ENCODE results near the gene CROCC2. TPM values are rescaled to one million over a fixed set of nuclear protein-coding genes. Genes with fewer than 3 reads are reported as not detected.

Gene CROCC2
- polyA plus RNA-seq, 1 of the 3 experiments (the other 2 are of a cell fraction) = not detected

DNA sequence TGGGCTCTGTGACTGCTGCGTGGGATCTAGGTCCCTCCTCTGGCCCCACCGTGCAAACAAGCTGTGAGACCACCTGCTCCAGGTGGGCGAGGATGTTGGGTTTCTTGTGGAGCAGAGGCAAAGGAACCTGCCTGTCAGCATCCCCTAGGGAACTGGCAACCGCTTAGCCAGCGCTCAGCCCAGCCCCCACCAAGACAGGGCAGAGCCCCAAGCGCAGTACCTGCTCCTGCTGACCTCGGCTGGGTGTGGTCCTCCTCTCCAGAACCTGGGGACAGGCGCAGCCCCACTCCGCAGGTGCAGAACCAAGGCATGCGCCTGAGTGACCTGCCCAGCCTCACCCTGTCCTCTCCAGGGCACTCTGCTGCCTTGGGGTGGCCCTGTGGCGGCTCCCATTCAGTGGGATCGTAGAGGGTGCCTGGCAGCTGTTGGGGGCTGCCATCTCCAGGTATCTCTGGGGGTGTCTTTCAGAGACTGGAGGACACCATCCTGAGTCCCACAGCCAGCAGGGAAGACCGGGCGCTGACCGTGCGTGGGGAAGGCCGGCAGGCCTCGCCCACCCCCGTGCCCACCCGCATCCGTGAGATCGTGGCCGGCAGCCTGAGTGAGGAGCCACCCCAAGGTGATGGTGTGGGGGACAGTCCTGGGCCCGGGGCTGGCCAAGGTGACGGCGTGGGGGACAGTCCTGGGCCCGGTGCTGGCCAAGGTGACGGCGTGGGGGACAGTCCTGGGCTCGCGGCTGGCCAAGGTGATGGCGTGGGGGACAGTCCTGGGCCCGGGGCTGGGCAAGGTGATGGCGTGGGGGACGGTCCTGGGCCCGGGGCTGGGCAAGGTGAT is 12.3 kb downstream of the CROCC2 start:
- Histone ChIP-seq H3K27me3 (ENCODE audit: insufficient read depth) (no peaks in the 10 kb centered on the region), H4K20me1 (ENCODE audit: insufficient read depth) (no peaks in the 10 kb centered on the region), H3K36me3 (replicated peaks in 1 of 2; ENCODE audit: control insufficient read depth in 1 of 2, insufficient read depth in 2 of 2, low read length in 1 of 2) (no peaks in the 10 kb centered on the region), H3K9me3 (no peaks in the 10 kb centered on the region), H3K27ac (ENCODE audit: low read depth in 2 of 2, low read length in 1 of 2) (no peak overlapping the region; a peak in 1 of 4 replicates), H3K4me1 (ENCODE audit: control insufficient read depth in 1 of 2, insufficient read depth in 2 of 2, low read depth in 1 of 2, low read length in 1 of 2) (peaks cover 7 to 48% of the 10 kb centered on the region in 2 experiments; a peak in 2 of 4 replicates), H3K79me2 (ENCODE audit: insufficient read depth) (no peaks in the 10 kb centered on the region), H2AFZ (ENCODE audit: low read depth) (no peak overlapping the region), H3K4me3 (ENCODE audit: low read depth in 2 of 2, low read length in 1 of 2) (no peak overlapping the region), H3K9me2 (no peaks in the 10 kb centered on the region), H3K4me2 (no peak overlapping the region), H3F3A (replicated peaks; ENCODE audit: insufficient read depth) (no peaks in the 10 kb centered on the region), H3K9ac (no peak overlapping the region)
- POLR2A ChIA-PET = no interaction called here
- peak; percentile 18 for DNase-seq
- 97% methylated on average over 10 of the region's 36 CpGs for WGBS (ENCODE audit: low lambda C conversion rate)
- CTCF ChIA-PET = interaction anchor here (0.6 to 3.1 kb wide), 3 partner anchors 67 to 160 kb away, joined by 4 to 13 read pairs (median 6); no protein-coding TSS in a partner anchor
- TF ChIP-seq TCF12 (IDR thresholded peaks at IDR 0.05) (no peak), ELF1 (IDR thresholded peaks at IDR 0.05) (no peak), RFX5 (IDR thresholded peaks at IDR 0.05; ENCODE audit: low read length) (no peak), YY1 (IDR thresholded peaks at IDR 0.05; ENCODE audit: low read depth) (no peak), NFIC (IDR thresholded peaks at IDR 0.05; ENCODE audit: borderline replicate concordance) (no peak), CHD2 (IDR thresholded peaks at IDR 0.05; ENCODE audit: low read length, partially characterized antibody) (no peak), MXI1 (IDR thresholded peaks at IDR 0.05; ENCODE audit: low read depth, low read length) (no peak), FOSL2 (IDR thresholded peaks at IDR 0.05; ENCODE audit: borderline replicate concordance, low read depth) (no peak), RAD21 (IDR thresholded peaks at IDR 0.05; ENCODE audit: low read length) (no peak), FOXJ3 (CRISPR knock-in tag; IDR thresholded peaks at IDR 0.05) (no peak), EP300 (IDR thresholded peaks at IDR 0.05; ENCODE audit: borderline replicate concordance in 1 of 2, low read depth in 1 of 2, low read length in 1 of 2) (no peak)
- TF ChIP-seq, protein P1, sequence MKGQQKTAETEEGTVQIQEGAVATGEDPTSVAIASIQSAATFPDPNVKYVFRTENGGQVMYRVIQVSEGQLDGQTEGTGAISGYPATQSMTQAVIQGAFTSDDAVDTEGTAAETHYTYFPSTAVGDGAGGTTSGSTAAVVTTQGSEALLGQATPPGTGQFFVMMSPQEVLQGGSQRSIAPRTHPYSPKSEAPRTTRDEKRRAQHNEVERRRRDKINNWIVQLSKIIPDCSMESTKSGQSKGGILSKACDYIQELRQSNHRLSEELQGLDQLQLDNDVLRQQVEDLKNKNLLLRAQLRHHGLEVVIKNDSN (IDR thresholded peaks at IDR 0.05; ENCODE audit: borderline replicate concordance, low read depth) = no peak
- TF ChIP-seq, protein P2, sequence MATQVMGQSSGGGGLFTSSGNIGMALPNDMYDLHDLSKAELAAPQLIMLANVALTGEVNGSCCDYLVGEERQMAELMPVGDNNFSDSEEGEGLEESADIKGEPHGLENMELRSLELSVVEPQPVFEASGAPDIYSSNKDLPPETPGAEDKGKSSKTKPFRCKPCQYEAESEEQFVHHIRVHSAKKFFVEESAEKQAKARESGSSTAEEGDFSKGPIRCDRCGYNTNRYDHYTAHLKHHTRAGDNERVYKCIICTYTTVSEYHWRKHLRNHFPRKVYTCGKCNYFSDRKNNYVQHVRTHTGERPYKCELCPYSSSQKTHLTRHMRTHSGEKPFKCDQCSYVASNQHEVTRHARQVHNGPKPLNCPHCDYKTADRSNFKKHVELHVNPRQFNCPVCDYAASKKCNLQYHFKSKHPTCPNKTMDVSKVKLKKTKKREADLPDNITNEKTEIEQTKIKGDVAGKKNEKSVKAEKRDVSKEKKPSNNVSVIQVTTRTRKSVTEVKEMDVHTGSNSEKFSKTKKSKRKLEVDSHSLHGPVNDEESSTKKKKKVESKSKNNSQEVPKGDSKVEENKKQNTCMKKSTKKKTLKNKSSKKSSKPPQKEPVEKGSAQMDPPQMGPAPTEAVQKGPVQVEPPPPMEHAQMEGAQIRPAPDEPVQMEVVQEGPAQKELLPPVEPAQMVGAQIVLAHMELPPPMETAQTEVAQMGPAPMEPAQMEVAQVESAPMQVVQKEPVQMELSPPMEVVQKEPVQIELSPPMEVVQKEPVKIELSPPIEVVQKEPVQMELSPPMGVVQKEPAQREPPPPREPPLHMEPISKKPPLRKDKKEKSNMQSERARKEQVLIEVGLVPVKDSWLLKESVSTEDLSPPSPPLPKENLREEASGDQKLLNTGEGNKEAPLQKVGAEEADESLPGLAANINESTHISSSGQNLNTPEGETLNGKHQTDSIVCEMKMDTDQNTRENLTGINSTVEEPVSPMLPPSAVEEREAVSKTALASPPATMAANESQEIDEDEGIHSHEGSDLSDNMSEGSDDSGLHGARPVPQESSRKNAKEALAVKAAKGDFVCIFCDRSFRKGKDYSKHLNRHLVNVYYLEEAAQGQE (IDR thresholded peaks at IDR 0.05; ENCODE audit: low read depth, low read length) = no peak
- TF ChIP-seq, protein P3, sequence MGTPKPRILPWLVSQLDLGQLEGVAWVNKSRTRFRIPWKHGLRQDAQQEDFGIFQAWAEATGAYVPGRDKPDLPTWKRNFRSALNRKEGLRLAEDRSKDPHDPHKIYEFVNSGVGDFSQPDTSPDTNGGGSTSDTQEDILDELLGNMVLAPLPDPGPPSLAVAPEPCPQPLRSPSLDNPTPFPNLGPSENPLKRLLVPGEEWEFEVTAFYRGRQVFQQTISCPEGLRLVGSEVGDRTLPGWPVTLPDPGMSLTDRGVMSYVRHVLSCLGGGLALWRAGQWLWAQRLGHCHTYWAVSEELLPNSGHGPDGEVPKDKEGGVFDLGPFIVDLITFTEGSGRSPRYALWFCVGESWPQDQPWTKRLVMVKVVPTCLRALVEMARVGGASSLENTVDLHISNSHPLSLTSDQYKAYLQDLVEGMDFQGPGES (IDR thresholded peaks at IDR 0.05; ENCODE audit: low read depth, low read length) = no peak
